GM19023 (cell line): Measurements from ENCODE around the gene DDAH2.

Experiments used
- ATAC-seq: cut with Tn5 transposase; IDR thresholded peaks from one replicate; pipeline ENCODE4 v1.9.1; 2021; ENCODE audit warnings: mild to moderate bottlenecking, moderate library complexity; ENCODE audit not compliant: unreplicated experiment

Gene DDAH2

DNA sequence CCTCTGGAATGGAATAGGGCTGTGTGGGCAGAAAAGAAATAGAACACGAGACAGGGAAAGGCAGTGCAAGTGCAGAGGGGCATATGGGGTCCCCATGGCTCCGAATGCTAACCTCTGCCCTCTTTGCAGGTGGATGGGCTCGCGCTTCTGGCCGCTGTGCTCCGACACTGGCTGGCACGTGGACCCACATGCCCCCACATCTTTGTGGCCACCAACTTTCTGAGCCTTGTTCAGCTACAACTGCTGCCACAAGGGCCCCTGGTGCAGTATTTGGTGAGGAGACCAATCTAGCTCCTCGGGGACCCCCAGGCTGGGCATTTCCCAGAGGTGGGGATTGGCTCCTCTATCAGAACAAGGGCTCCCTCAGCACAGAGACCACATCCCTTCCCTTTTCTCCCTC, 32.2 kb upstream of the DDAH2 start:
- ATAC-seq = no peak

DNA sequence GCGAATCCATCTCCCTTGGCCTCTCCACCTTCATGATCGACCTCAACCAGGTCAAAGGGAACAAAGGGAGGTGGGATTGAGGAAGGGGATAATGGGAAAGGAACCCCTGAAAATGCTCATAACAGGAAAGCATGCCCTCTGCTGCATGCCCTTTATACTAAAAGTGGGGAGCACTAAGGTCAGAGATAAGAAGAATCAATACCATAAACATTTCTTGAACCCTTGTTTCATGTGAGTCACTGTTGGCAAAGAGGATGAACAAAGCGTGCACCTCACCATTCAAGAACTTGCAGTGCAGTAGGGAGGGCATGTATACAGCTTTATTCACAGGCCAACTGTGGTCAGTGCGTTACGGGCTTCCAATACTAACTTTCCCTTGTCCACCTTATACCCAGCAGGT, 31.7 kb upstream of the DDAH2 start:
- ATAC-seq = no peak

DNA sequence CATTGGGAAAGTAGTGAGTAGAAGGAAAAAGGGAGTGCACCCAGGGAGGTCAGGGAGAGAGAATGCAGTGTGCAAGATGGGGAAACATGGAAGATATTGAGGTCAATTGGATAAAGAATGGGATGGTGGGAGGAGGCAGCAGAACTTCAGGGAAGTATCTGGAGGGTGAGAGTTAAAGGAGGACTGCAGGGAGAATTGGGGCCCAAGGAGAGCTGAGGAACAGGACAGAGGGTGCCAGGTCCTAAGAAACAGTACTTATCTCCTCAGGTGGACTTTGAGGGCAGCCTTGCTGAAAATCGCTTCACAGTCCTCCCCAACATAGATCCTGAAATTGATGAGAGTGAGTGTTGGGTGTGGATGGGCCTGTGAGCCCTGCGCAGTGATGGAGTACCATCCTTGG, 29.2 kb upstream of the DDAH2 start:
- ATAC-seq = no peak

DNA sequence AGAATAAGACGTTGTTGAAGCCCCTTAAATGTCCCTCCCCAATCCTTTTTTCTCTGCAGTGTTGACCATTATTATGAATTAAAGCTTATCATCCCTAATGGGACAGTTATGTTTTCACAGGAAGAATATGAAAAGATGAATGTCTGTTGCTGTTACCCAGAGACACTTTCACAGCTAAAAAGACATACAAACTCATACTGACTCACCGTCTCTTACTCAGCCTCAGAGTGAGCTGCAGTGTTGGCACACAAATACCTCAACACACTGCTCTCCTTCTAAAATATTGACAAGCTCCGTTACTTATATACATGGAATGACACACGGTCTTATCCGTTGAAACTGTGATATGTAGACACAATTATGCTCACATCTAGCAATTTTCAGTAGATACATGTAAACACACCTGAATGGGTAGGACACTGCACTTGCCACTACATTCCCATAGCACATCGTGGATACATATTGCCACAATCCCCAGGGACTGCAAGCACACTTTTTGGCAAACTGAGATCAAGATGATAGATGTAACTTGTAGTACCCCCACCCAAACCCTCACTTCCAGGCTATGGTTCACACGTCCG, 23.7 kb upstream of the DDAH2 start:
- no peak for ATAC-seq

DNA sequence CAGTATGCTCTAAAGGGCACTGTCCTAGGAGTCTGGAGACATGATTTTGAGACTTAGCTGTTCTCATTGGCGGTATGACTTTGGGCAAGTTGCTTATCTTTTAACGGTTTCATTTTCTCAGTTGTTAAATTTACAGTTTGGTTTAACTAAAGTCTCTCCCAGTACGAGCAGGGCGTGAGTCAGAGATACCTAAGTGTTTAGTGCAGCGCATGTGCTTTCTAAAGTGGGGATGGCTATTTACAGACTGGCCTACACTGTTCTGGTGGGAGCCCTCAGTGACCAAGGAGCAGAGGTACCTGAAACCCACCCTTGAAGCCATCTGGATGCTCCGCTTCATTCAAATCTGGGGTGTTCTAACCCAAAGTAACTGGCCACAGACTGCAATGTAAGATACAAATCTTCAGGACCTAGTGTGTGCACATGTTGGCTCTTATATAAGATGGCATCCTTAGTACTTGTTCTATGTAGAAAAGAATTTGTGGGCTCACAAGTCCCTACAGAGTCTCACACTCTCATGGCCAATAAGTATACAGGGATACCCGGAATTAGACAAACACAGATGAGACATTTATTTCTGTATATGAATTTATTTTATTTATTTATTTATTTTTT, 21.4 kb upstream of the DDAH2 start:
- ATAC-seq = no peak

DNA sequence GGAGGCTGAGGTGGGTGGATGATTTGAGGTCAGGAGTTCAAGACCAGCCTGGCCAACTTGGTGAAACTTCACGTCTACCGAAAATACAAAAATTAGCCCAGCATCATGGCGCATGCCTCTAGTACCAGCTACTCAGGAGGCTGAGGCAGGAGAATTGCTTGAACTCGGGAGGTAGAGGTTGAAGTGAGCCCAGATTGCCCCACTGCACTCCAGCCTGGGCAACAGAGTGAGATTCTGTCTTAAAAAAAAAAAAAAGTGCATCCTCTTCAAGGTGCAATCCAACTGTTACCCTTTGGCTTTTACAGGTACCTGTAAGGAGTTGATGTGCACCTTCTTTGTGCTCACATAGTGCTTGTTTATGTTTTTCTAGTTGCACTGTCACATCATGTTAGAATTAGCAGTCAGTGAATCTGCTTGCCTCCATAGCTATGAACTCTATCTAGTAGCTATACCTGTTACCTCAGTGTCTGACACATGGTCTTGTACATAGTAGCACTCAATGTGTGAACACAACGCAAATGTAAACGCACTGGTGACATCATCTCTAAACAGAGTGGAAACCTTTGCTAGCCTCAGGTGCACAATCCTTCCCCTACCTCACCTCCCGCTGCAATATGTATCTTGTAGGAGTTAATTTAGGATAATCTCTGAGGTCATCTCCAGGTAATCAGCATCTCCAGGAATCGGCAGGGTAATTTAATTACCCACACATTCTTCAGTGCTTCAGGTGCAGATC, 20.4 kb upstream of the DDAH2 start:
- ATAC-seq = no peak

DNA sequence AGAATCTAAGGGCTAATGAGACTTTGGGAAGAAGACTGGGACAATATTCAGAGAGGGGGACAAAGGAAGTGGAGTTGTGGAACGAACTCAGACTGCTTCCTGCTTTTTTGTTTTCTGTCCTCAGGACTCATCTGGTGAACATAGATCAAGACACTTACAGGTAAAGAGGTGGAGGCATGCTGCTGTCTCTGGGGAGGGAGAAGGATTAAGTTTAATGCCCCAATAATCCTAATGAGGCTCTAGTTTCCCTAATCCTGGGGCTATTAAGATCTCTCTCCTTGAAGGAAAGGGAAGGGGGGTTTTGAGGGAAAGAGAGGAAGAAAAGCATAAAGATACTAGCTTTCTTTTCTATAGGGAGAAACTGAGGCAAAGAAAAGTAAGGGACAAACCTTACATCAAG, 15.3 kb upstream of the DDAH2 start:
- ATAC-seq = no peak

DNA sequence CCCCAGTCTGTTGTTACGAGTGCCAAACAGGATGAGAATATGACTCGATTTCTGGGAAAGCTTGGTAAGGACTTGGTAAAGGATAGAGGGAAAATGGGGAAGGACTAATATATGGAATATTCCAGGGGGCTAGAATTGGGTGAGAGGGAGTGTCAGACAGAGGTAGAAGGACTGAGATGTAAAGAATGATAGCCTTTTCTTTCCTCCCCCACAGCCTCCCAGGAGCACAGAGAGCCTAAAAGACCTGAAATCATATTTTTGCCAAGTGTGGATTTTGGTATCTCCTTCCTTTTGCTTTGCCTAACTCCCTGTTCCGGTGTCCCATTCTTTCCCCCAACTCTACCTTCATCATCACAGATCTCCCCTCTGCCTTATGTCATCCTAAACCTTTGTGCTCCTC, 13.8 kb upstream of the DDAH2 start:
- ATAC-seq = no peak

DNA sequence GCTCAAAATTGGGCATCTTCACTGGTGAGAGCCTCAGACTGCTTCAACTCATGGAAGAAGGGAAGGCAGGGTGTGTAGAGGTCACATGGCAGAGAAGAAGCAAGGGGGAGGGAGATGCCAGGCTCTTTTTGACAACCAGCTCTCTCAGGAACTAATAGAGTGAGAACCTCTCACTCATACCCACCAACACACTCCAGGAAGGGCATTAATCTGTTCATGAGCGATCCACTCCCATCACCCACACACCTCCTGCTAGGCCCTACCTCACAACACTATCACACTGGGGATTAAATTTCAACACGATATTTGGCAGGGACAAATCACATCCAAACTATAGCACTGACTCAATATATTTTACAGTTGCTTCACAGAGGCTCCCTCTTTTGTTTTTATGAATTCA, 12.7 kb upstream of the DDAH2 start:
- ATAC-seq = no peak

DNA sequence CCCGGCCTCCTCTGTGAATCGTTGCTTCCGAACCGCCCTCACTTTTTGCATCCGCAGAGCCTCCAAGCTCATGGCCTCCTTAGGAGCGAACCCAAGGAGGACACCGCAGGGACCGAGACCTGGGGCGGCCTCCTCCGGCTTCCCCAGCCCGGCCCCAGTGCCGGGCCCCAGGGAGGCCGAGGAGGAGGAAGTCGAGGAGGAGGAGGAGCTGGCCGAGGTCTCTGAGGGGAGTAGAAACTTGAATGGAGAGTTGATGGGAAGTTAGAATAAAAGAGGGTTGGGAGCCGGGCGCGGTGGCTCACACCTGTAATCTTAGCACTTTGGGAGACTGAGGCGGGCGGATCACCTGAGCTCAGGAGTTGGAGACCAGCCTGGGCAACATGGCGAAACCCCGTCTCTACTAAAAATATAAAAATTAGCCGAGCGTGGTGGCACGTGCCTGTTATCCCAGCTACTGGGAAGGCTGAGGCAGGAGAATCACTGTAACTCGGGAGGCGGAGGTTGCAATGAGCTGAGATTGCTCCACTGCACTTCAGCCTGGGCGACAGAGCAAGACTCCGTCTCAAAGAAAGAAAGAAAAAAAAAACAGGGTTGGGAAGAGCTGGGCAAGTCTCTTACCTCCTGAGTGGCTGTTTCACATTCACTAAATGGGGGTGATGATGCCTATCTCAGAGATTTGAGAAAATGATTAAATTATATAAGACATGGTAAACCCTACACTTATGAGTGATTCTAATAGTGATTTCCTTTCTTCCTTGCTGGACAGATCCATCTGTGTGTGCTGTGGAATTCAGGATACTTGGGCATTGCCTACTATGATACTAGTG, 11.5 kb upstream of the DDAH2 start:
- no peak for ATAC-seq

DNA sequence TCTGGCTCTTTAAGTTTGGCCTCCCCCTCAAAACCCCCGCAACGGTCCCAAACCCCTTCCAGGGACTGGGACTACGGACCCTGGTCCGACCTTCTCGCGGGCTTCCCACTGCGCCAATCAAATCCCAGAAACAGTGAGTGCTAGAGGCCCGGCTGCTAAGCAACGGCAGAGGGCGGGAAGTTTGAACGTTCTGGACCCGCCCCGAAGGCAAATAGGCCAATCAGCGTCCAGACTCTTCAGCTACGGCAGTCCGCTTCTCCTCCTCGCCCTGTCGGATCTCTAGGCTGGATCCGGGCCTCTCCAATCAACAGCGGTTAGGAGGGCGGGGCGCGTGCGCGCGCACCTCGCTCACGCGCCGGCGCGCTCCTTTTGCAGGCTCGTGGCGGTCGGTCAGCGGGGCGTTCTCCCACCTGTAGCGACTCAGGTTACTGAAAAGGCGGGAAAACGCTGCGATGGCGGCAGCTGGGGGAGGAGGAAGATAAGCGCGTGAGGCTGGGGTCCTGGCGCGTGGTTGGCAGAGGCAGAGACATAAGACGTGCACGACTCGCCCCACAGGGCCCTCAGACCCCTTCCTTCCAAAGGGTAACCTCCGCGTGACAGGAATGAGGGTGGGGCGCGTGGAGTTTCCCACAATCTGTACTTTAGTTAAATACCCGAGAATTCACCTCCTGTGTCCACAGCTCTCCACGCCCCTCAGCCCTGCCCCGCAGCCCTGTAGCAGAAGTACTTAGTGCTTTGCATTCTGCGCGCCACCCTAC, 10.7 kb upstream of the DDAH2 start, which contains the start of gene MSH5:
Gene MSH5, plus strand, starts transcription at position 367 of the 758 bp plus-strand sequence. CDS start 462 bp downstream, outside the sequence.
- ATAC-seq = peak; percentile 73

DNA sequence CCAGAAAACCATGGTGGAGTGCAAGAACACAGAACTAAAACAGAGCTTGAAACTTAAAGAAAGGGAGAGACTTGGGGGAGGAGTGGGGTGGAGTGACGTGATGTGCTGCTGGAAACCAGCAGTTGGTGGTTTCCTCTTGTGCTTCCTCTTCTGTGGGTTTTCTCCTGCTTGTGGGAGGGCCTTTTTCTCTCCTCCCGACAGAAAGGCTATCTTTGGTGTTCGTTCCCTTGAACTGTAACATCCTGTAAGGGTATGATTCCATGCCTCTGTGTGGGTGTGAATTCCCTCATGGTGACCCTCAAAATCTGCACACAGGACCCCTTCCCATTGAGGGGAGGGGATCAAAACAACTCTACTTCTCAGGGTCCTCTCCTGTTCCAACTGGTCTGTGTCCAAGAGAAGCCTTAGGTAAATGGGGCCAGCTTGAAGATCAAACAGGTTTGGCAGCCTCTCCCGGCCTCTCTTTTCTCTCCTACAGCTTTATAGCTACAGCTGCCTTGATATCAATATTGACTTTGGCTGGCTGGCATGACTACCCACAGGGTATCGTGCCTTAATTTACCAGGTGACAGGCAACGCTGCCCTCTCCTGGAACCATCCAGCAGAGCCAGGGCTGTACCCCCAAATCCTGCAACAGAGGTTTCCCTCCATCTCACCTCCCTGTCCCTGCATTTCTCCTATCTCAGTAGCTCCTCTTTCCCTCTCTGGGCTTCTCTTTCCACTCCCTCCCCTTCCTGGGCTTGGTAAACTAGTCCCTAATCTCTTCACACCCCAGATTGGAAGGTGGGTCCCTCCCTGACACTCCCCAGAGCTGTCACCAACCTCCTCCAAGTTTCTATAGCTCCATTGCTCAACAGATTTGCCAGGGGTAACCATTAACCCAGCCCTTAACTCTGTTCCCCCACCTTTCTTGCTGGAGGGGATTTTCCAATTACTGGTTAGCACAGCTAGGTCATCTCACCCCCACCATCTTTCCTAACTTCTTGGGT, 9.2 kb upstream of the DDAH2 start:
- no peak for ATAC-seq

DNA sequence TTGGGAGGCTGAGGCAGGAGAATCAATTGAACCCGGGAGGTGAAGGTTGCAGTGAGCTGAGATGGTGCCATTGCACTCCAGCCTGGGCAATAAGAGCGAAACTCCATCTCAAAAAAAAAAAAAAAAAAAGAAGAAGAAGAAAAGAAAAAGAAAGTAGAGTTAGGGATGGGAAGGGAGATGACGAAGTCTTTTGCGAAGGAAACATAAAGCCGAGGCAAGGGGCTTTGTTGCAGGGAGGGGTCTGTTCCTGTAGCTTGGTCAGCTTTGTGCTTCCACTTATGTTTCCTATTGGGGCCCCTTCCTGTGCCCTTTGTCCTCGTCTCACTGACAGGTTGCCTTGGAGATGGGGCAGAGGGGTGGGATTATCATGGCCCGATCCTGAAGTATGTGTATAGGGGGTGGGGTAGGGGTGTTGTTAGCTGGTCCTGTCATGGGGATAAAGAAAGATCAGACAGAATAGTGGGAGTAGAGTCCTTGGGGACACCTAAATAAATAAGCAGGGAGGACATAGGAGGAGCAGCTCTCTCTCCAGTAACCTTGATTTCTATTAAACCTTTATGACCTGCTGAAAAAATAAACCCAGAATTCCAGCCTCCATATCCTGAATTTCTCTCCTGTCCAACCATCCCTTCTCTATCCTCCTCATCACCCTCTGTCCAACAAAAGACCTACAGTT, 8.4 kb upstream of the DDAH2 start:
- no peak for ATAC-seq

DNA sequence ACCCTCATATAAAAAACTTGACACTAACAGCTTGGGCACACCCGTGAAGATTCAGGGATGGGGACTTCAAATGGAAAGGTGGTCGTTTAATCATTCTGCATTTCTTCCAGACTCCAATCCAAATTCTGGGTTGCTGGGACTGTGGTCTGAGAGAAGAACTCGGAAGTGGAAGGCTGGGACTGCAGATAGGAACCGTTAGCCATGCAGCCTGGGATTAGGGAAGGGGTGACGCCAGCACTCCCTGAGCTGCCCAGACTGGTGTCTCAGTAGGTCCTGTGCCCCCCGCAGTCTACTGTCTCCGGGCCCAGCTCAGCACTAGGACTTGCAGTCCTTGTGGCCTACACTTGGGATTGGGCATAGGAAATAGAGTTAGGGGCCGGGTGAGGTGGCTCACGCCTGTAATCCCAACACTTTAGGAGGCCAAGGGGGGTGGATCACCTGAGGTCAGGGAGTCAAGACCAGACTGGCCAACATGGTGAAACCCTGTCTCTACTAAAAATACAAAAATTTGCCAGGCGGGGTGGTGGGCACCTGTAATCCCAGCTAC, 7.7 kb upstream of the DDAH2 start:
- ATAC-seq = no peak

DNA sequence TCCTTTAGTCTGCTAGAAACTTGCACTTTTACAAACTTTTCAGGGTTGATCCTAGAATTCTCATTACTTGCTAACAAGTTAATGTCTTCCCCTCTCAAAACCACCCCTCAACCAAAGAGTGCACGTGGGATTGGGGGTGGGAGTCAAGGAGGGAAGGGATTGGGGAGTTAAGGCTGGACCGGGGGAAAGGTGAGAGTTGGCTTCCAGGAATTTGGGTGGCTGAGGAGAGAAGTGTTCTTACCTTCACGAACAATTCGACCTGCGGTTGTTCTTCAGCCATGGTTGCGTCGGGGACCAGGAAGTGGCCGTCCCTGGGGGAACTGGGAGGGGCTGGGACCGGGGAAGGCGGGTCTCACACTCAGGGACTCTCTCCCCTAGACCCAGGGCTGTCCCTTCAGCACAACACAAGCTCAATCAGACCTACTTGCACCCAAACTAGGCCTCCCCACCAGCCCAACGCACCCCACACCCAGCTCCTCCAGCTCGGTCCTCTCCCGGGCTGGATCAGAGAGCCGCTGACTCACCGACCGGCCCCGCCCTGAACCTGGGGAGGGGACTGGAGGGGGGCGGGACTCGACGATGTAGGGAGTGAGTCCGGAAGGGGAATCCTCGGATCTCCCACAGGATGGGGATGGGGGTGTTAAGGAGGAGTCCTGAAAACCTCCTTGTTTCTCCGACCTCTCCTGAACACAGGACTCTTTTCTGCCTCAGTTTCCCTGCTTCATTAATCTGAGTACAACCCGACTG, 7.1 kb upstream of the DDAH2 start, which contains the start of gene CLIC1:
Gene CLIC1, minus strand, starts transcription at position 510 of the 747 bp plus-strand sequence. Its CDS starts 230 bp downstream, at position 280.
- ATAC-seq = peak; percentile 28

DNA sequence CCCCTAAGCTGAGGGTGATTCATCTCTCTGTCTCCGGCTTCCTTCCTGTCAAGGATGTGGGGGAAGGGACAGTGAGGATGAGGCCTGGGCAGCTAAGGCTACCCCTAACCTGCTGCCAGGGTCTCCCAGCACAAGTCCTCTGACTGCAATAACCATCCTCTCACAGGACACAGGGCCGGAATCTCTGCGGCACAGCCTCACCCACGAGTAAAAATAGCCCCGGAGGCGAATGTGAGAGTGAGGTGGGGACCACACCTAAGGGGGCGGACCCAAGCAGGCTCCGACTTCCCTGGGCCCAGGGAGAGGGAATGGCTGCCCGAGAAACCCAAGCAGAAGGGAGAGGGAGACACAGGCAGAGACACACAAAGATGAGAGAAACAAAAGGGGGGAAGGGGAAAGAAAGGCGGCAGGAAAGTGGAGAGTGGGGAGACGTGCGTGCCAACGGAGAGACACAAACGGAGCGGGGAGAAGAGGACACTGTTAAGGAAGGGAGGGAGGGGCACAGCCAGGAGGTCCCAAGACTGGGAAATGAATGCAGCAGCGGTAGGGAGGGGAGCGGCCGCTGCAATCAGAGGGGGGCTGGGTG, 5.8 kb upstream of the DDAH2 start:
- ATAC-seq = no peak

DNA sequence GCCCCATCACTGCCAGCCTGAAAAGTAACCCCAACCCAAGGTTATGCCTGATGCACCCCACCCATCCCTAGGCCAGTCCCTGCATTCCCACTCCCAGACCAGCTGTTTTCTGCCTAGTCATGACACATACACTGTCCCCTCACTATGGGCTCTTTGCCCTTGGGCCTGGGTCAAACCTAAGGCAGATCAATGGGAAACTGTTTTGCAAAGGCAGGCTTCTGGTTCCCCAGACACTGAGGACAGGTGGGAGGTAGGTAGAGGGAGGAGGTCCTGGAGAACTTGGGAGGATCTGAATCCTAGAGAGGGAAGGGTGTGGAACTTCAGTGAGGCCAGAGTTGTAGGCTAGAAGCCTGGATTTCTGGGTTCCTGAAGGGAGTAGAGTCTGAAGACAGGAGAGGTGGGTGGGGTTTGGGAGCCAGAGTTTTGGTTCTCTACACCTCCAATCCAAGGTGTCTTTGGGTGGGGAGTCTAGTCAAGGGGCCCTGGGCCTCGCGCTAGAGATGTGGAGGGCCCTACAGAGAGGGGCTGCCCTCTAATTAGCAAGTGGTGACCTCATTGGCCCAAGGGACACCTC, 5.2 kb upstream of the DDAH2 start:
- no peak for ATAC-seq
